Natural killer cell (primary cell): ENCODE data around the gene IRS2. TPM values are rescaled to one million over a fixed set of nuclear protein-coding genes. Genes with fewer than 3 reads are reported as not detected.

Source experiments
- ATAC-seq, 3 donors: fragments of 150-1000 bp in 2 of 3; fragments of 200-7000 bp in 1 of 3; cut with Tn5 transposase; 1 replicate in 1 of 3; 2 replicates in 2 of 3; pipeline ENCODE4 v1.10.0; 2021; ENCODE audit warnings: mild to moderate bottlenecking in 2 of 3, moderate library complexity in 2 of 3
- DNase-seq, 2 donors: peaks; one replicate each; pipeline versions ENCODE4 v3.0.0 to v3.0.0-alpha.2; 2013 to 2021; ENCODE audit warnings: mixed read lengths in 1 of 2
- H3K27ac ChIP-seq: one replicate; pipeline ENCODE4 v1.5.1; 2013; ENCODE audit warnings: mild to moderate bottlenecking, low read length
- H3K27me3 ChIP-seq: one replicate; pipeline ENCODE4 v1.6.1; 2013; ENCODE audit warnings: low read length; ENCODE audit not compliant: control insufficient read depth, insufficient read depth
- H3K36me3 ChIP-seq: one replicate; pipeline ENCODE4 v1.6.1; 2013; ENCODE audit warnings: low read length; ENCODE audit not compliant: control insufficient read depth, insufficient read depth
- H3K4me1 ChIP-seq: one replicate; pipeline ENCODE4 v1.6.1; 2013; ENCODE audit warnings: low read length; ENCODE audit not compliant: control insufficient read depth, insufficient read depth
- H3K4me3 ChIP-seq: one replicate; pipeline ENCODE4 v1.5.1; 2013; ENCODE audit warnings: low read length
- H3K9me3 ChIP-seq: one replicate; pipeline ENCODE4 v1.6.1; 2013; ENCODE audit warnings: low read length; ENCODE audit not compliant: control insufficient read depth, insufficient read depth
- H3K27ac Mint-ChIP-seq, 2 donors: one replicate each; pipeline ENCODE4 v1.8.0; 2022; ENCODE audit warnings: mild to moderate bottlenecking in 2 of 2, mixed read lengths in 2 of 2, moderate library complexity in 1 of 2
- H3K27me3 Mint-ChIP-seq, 2 donors: one replicate each; pipeline ENCODE4 v1.8.0; 2022; ENCODE audit warnings: low read depth in 2 of 2, mixed read lengths in 2 of 2
- H3K36me3 Mint-ChIP-seq: one replicate; pipeline ENCODE4 v1.8.0; 2022; ENCODE audit warnings: mixed read lengths
- H3K4me1 Mint-ChIP-seq, 2 donors: one replicate each; pipeline ENCODE4 v1.8.0; 2022; ENCODE audit warnings: mixed read lengths in 2 of 2
- H3K4me3 Mint-ChIP-seq: one replicate; pipeline ENCODE4 v1.8.0; 2022; ENCODE audit warnings: mild to moderate bottlenecking, moderate library complexity, mixed read lengths
- H3K9me3 Mint-ChIP-seq, 2 donors: one replicate each; pipeline ENCODE4 v1.8.0; 2022; ENCODE audit warnings: mixed read lengths in 2 of 2
- WGBS: methylation state at CpG from one replicate; pipeline ENCODE4 v1.1.7; 2013; ENCODE audit warnings: missing lambda C conversion rate; ENCODE audit not compliant: insufficient coverage; 5-methylcytosine and 5-hydroxymethylcytosine counted together
- intact Hi-C: fragments of 100-400 bp; cut with micrococcal nuclease; formaldehyde crosslinking; loops from one replicate; pipeline ENCODE4 v1.14.2; 2022
- total RNA-seq, 4 donors: library from RNA; stranded (reverse); fragments of 120-200 nt in 1 of 4; gene quantifications; one replicate each; pipeline versions ENCODE4 v1.2.3 to v1.2.4, GENCODE V29; 2013 to 2022
- TF ChIP-seq, protein P1 (sequence below): fragments of 200-600 bp; IDR thresholded peaks from one replicate; pipeline ENCODE4 v1.8.0; 2022; ENCODE audit warnings: antibody characterized with exemption

IRS2 gene
- total RNA-seq, 3 donors from 2014 or later (not counting 1 experiment from before 2014, with no cell fraction given) = 39.8 to 79.1 (median 60.9) TPM

DNA sequence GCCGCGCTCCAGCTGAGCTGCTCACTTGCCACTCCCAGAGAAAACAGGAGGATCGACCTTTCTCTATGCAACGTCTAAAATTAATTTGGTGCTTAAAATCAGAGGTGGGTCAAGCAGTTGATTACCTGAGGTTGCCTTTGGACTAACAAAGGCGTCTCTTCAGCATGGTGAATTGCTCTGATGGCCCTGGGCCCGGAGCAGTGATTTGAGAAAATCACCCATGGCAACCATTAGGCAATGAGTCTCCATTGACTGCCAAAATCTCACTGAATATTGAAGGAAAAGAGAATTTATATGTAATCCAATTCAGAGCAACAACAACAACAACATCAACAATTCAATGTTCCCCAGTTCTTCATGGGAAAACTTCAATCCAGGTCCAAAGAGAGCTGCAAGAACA, 61.8 kb downstream of the IRS2 start:
- peaks cover 4% of the 10 kb centered on the region for H3K36me3 Mint-ChIP-seq
- H3K27ac ChIP-seq = no peak overlapping the region
- H3K4me1 ChIP-seq = no peaks in the 10 kb centered on the region
- H3K27ac Mint-ChIP-seq = no peak overlapping the region
- no peak overlapping the region for H3K4me3 ChIP-seq
- H3K9me3 Mint-ChIP-seq = no peaks in the 10 kb centered on the region
- no peaks in the 10 kb centered on the region for H3K9me3 ChIP-seq
- no peak overlapping the region for H3K4me3 Mint-ChIP-seq
- ATAC-seq = no peak
- H3K4me1 Mint-ChIP-seq = peaks cover 0 to 10% of the 10 kb centered on the region in 2 donors
- peaks cover 5% of the 10 kb centered on the region for H3K27me3 ChIP-seq
- WGBS = 76% methylated on average over 6 of the region's 6 CpGs
- TF ChIP-seq, protein P1, sequence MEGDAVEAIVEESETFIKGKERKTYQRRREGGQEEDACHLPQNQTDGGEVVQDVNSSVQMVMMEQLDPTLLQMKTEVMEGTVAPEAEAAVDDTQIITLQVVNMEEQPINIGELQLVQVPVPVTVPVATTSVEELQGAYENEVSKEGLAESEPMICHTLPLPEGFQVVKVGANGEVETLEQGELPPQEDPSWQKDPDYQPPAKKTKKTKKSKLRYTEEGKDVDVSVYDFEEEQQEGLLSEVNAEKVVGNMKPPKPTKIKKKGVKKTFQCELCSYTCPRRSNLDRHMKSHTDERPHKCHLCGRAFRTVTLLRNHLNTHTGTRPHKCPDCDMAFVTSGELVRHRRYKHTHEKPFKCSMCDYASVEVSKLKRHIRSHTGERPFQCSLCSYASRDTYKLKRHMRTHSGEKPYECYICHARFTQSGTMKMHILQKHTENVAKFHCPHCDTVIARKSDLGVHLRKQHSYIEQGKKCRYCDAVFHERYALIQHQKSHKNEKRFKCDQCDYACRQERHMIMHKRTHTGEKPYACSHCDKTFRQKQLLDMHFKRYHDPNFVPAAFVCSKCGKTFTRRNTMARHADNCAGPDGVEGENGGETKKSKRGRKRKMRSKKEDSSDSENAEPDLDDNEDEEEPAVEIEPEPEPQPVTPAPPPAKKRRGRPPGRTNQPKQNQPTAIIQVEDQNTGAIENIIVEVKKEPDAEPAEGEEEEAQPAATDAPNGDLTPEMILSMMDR = no peak
- intact Hi-C loops = no loop called here
- DNase-seq = no peak
- peaks cover 33 to 73% of the 10 kb centered on the region in 2 donors for H3K27me3 Mint-ChIP-seq
- no peaks in the 10 kb centered on the region for H3K36me3 ChIP-seq

- DNase-seq (no peak), ATAC-seq (no peak)
- H3K9me3 ChIP-seq = no peaks in the 10 kb centered on the region
- Mint-ChIP-seq H3K27ac (no peak overlapping the region), H3K27me3 (peaks cover 23 to 63% of the 10 kb centered on the region in 2 donors), H3K9me3 (no peaks in the 10 kb centered on the region), H3K4me1 (peaks cover 0 to 10% of the 10 kb centered on the region in 2 donors), H3K4me3 (no peak overlapping the region), H3K36me3 (no peaks in the 10 kb centered on the region)
- intact Hi-C loops = no loop called here
- 87% methylated on average over 3 of the region's 3 CpGs for WGBS
- no peaks in the 10 kb centered on the region for H3K36me3 ChIP-seq
- peaks cover 5% of the 10 kb centered on the region for H3K27me3 ChIP-seq
- TF ChIP-seq, protein P1 = no peak
- H3K4me3 ChIP-seq = no peak overlapping the region
- H3K27ac ChIP-seq = no peak overlapping the region
- no peaks in the 10 kb centered on the region for H3K4me1 ChIP-seq
These were observed 63.3 kb downstream of the IRS2 start for GRCh38 chr13:109723046-109723445.

- H3K9me3 Mint-ChIP-seq = no peaks in the 10 kb centered on the region
- no peak overlapping the region for H3K27ac ChIP-seq
- H3K4me3 ChIP-seq = no peak overlapping the region
- peaks cover 18 to 54% of the 10 kb centered on the region in 2 donors for H3K27me3 Mint-ChIP-seq
- H3K4me1 Mint-ChIP-seq = peaks cover 0 to 10% of the 10 kb centered on the region in 2 donors
- DNase-seq (no peak), ATAC-seq (no peak)
- no peaks in the 10 kb centered on the region for H3K36me3 ChIP-seq
- WGBS = 82% methylated on average over 6 of the region's 6 CpGs
- H3K27me3 ChIP-seq = peaks cover 5% of the 10 kb centered on the region
- no peak overlapping the region for H3K27ac Mint-ChIP-seq
- H3K36me3 Mint-ChIP-seq = no peaks in the 10 kb centered on the region
- H3K9me3 ChIP-seq = no peaks in the 10 kb centered on the region
- no peaks in the 10 kb centered on the region for H3K4me1 ChIP-seq
- TF ChIP-seq, protein P1 = no peak
- intact Hi-C loops = no loop called here
- H3K4me3 Mint-ChIP-seq = no peak overlapping the region
These were observed 64.3 kb downstream of the IRS2 start for GRCh38 chr13:109722068-109722467.

DNA sequence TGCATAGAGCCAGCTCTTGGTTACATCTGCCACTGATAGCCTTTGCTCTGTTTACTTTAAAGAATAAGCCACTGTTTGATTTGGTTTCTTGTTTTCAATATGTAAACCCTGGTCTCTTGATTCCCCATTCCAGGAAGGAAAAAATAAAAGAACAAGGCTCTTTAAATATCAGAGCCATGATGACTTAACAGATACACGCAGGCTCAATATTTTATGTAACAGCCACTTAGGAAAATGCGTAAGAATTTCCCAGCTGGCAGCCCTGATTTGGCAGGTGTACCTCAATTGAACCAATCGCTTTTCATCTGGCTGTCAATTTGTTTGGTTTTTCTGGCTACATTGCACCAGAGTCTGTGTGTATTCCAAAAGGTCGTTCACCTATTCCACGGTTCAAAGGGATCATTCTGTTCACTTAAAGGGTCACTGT, 65.6 kb downstream of the IRS2 start:
- Histone ChIP-seq H3K27ac (no peak overlapping the region), H3K4me1 (no peaks in the 10 kb centered on the region), H3K27me3 (peaks cover 5% of the 10 kb centered on the region), H3K9me3 (no peaks in the 10 kb centered on the region), H3K4me3 (no peak overlapping the region), H3K36me3 (no peaks in the 10 kb centered on the region)
- intact Hi-C loops = no loop called here
- TF ChIP-seq, protein P1 = no peak
- Mint-ChIP-seq H3K27ac (no peak overlapping the region), H3K4me1 (peaks cover 0 to 10% of the 10 kb centered on the region in 2 donors), H3K27me3 (peaks cover 17 to 41% of the 10 kb centered on the region in 2 donors), H3K36me3 (no peaks in the 10 kb centered on the region), H3K4me3 (no peak overlapping the region), H3K9me3 (no peaks in the 10 kb centered on the region)
- ATAC-seq = no peak
- 93% methylated on average over 5 of the region's 5 CpGs for WGBS
- DNase-seq = no peak
